HepG2 (cell line): ENCODE measurements around the gene TBCD. TPM values are rescaled to one million over a fixed set of nuclear protein-coding genes. Genes with fewer than 3 reads are reported as not detected.

Experiments
- CEBPB ChIP-seq: IDR thresholded peaks from 2 replicates; pipeline ENCODE4 v1.6.1; 2011; ENCODE audit warnings: low read depth, low read length, improper control_type of control experiment, borderline replicate concordance
- HOXA7 ChIP-seq: sonication (generic); formaldehyde crosslinking; IDR thresholded peaks from 2 replicates; pipeline ENCODE4 v1.8.1; 2022; ENCODE audit warnings: mild to moderate bottlenecking, missing genetic modification reagents, moderate library complexity
- IRX3 ChIP-seq: sonication (generic); formaldehyde crosslinking; IDR thresholded peaks from 2 replicates; pipeline ENCODE4 v1.8.1; 2023; ENCODE audit warnings: mild to moderate bottlenecking, low read depth, missing genetic modification reagents, borderline replicate concordance
- NFKBIZ ChIP-seq: IDR thresholded peaks from 2 replicates; pipeline ENCODE4 v1.6.1; 2018; ENCODE audit warnings: missing genetic modification reagents, missing compliant biosample characterization
- PRPF4 ChIP-seq: fragments of 200-400 bp; formaldehyde crosslinking; IDR thresholded peaks from 2 replicates; pipeline ENCODE4 v1.6.1; 2016; ENCODE audit warnings: low read length, low read depth; ENCODE audit not compliant: poor library complexity, severe bottlenecking
- SNAI1 ChIP-seq: sonication (generic); formaldehyde crosslinking; IDR thresholded peaks from 2 replicates; pipeline ENCODE4 v1.5.0; 2020; ENCODE audit warnings: mild to moderate bottlenecking, missing genetic modification reagents, borderline replicate concordance
- SP4 ChIP-seq: sonication (generic); formaldehyde crosslinking; IDR thresholded peaks from 2 replicates; pipeline ENCODE4 v1.8.1; 2023; ENCODE audit warnings: mild to moderate bottlenecking, missing genetic modification reagents
- ZBTB42 ChIP-seq: sonication (generic); formaldehyde crosslinking; IDR thresholded peaks from 2 replicates; pipeline ENCODE4 v1.5.0; 2020; ENCODE audit warnings: mild to moderate bottlenecking, missing genetic modification reagents
- ZFAT ChIP-seq: sonication (generic); formaldehyde crosslinking; conservative IDR thresholded peaks from 2 replicates; pipeline ENCODE4 v1.8.1; 2023; ENCODE audit warnings: missing genetic modification reagents, inconsistent platforms
- ZNF460 ChIP-seq: sonication (generic); formaldehyde crosslinking; IDR thresholded peaks from 2 replicates; pipeline ENCODE4 v1.5.1; 2020; ENCODE audit warnings: missing genetic modification reagents, mild to moderate bottlenecking, borderline replicate concordance
- ZNF567 ChIP-seq: sonication (generic); formaldehyde crosslinking; IDR thresholded peaks from 2 replicates; pipeline ENCODE4 v1.8.1; 2023; ENCODE audit warnings: mild to moderate bottlenecking, missing genetic modification reagents, borderline replicate concordance
- ZZZ3 ChIP-seq: sonication (generic); formaldehyde crosslinking; IDR thresholded peaks from 2 replicates; pipeline ENCODE4 v1.4.0; 2020; ENCODE audit warnings: missing genetic modification reagents, mild to moderate bottlenecking, borderline replicate concordance
- polyA plus RNA-seq, 8 experiments: library from polyadenylated mRNA; depleted of rRNA in 3 of 8; stranded (reverse) in 7 of 8; unstranded in 1 of 8; fragments of >200 nt; fragmentation: Illumina TruSeq in 4 of 8; extraction: Trizol in 4 of 8; gene quantifications; 2 replicates each; pipeline versions ENCODE4 v1.2.1 to v1.2.3, GENCODE V29; 2011 to 2016; ENCODE audit warnings: low read depth in 4 of 8, missing spikeins in 1 of 8, mixed read lengths in 1 of 8; ENCODE audit not compliant: insufficient read depth in 1 of 8
- total RNA-seq, 5 experiments: library from RNA; depleted of rRNA; stranded (reverse); fragments of >200 nt; fragmentation: Illumina TruSeq; extraction: Trizol; gene quantifications; 2 replicates each; pipeline ENCODE4 v1.2.3, GENCODE V29; 2016; ENCODE audit warnings: low read depth in 1 of 5
- TF ChIP-seq, protein P1 (sequence below): IDR thresholded peaks from 2 replicates; pipeline ENCODE4 v1.6.1; 2018; ENCODE audit warnings: missing genetic modification reagents, mild to moderate bottlenecking, missing compliant biosample characterization
- TF ChIP-seq, protein P2 (sequence below): sonication (generic); formaldehyde crosslinking; IDR thresholded peaks from 2 replicates; pipeline ENCODE4 v1.4.0; 2020; ENCODE audit warnings: missing genetic modification reagents, borderline replicate concordance
- TF ChIP-seq, protein P3 (sequence below): IDR thresholded peaks from 2 replicates; pipeline ENCODE4 v1.6.1; 2012; ENCODE audit warnings: inconsistent platforms
- TF ChIP-seq, protein P4 (sequence below): sonication (generic); formaldehyde crosslinking; IDR thresholded peaks from 2 replicates; pipeline ENCODE4 v1.4.0; 2020; ENCODE audit warnings: missing genetic modification reagents

The TBCD gene
- total and polyA plus RNA-seq, 2 of the 13 experiments (the other 11 are each of a cell fraction or from before 2014, with no cell fraction given): 33.9 to 54.8 TPM

DNA sequence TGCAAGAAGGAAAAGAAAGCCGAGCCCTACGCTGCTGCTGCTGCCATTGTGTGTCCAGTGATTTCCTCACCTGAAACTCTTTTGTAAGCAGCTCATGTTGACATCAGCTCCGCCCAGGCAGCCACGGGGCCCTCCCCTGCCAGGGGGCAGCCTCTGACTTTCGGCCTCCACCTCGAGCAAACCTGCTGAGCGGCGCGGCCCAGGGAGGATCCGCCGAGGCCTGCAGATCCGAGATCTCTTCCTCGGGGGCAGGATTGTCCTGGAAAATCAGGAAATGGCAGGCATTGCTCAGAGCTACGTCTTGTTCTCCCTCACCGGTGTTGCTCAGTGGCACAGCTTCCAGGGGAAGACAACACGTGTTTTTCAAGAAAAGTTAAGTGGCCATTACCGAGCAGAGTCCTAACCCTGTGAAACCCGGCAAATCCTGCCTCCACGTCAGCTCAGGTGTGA lies 123.6 kb downstream of the TBCD start (continued):
- TF ChIP-seq, protein P1, sequence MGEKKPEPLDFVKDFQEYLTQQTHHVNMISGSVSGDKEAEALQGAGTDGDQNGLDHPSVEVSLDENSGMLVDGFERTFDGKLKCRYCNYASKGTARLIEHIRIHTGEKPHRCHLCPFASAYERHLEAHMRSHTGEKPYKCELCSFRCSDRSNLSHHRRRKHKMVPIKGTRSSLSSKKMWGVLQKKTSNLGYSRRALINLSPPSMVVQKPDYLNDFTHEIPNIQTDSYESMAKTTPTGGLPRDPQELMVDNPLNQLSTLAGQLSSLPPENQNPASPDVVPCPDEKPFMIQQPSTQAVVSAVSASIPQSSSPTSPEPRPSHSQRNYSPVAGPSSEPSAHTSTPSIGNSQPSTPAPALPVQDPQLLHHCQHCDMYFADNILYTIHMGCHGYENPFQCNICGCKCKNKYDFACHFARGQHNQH: no peak
- TF ChIP-seq ZFAT (CRISPR knock-in tag): no peak
- no peak for TF ChIP-seq SNAI1
- peak; percentile 55 for TF ChIP-seq CEBPB
- TF ChIP-seq PRPF4: no peak
- 0 out of 2 replicates have a peak, but pooled peaks have one; percentile 37 for TF ChIP-seq NFKBIZ (CRISPR knock-in tag)
- TF ChIP-seq, protein P2, sequence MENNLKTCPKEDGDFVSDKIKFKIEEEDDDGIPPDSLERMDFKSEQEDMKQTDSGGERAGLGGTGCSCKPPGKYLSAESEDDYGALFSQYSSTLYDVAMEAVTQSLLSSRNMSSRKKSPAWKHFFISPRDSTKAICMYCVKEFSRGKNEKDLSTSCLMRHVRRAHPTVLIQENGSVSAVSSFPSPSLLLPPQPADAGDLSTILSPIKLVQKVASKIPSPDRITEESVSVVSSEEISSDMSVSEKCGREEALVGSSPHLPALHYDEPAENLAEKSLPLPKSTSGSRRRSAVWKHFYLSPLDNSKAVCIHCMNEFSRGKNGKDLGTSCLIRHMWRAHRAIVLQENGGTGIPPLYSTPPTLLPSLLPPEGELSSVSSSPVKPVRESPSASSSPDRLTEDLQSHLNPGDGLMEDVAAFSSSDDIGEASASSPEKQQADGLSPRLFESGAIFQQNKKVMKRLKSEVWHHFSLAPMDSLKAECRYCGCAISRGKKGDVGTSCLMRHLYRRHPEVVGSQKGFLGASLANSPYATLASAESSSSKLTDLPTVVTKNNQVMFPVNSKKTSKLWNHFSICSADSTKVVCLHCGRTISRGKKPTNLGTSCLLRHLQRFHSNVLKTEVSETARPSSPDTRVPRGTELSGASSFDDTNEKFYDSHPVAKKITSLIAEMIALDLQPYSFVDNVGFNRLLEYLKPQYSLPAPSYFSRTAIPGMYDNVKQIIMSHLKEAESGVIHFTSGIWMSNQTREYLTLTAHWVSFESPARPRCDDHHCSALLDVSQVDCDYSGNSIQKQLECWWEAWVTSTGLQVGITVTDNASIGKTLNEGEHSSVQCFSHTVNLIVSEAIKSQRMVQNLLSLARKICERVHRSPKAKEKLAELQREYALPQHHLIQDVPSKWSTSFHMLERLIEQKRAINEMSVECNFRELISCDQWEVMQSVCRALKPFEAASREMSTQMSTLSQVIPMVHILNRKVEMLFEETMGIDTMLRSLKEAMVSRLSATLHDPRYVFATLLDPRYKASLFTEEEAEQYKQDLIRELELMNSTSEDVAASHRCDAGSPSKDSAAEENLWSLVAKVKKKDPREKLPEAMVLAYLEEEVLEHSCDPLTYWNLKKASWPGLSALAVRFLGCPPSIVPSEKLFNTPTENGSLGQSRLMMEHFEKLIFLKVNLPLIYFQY (CRISPR knock-in tag): no peak
- no peak for TF ChIP-seq ZZZ3
- TF ChIP-seq ZNF567 (CRISPR knock-in tag): no peak
- no peak for TF ChIP-seq HOXA7 (CRISPR knock-in tag)
- TF ChIP-seq ZBTB42 (CRISPR knock-in tag): no peak
- no peak for TF ChIP-seq SP4 (CRISPR knock-in tag)
- TF ChIP-seq ZNF460 (CRISPR knock-in tag): no peak
- no peak for TF ChIP-seq IRX3 (CRISPR knock-in tag)
- TF ChIP-seq, protein P3, sequence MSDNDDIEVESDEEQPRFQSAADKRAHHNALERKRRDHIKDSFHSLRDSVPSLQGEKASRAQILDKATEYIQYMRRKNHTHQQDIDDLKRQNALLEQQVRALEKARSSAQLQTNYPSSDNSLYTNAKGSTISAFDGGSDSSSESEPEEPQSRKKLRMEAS: peak; percentile 83
- TF ChIP-seq, protein P4, sequence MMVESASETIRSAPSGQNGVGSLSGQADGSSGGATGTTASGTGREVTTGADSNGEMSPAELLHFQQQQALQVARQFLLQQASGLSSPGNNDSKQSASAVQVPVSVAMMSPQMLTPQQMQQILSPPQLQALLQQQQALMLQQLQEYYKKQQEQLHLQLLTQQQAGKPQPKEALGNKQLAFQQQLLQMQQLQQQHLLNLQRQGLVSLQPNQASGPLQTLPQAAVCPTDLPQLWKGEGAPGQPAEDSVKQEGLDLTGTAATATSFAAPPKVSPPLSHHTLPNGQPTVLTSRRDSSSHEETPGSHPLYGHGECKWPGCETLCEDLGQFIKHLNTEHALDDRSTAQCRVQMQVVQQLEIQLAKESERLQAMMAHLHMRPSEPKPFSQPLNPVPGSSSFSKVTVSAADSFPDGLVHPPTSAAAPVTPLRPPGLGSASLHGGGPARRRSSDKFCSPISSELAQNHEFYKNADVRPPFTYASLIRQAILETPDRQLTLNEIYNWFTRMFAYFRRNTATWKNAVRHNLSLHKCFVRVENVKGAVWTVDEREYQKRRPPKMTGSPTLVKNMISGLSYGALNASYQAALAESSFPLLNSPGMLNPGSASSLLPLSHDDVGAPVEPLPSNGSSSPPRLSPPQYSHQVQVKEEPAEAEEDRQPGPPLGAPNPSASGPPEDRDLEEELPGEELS: 0 out of 2 replicates have a peak, but pooled peaks have one; percentile 39
